ENCODE measurements around the gene KCTD18. TPM values are rescaled to one million over a fixed set of nuclear protein-coding genes. Genes with fewer than 3 reads are reported as not detected.

The KCTD18 gene
- polyA plus RNA-seq, 1 donor (not counting 4 experiments of a cell fraction or from before 2014, with no cell fraction given): 10.9 TPM

- DNase-seq (ENCODE audit: low read depth, low spot score) (no peak), FAIRE-seq (no peak)
- no peak overlapping the region for H3K27ac ChIP-seq (ENCODE audit: control insufficient read depth, insufficient read depth, low read length)
- no peak overlapping the region for H2AFZ ChIP-seq (ENCODE audit: control insufficient read depth, low read length)
- H3K9me3 ChIP-seq (ENCODE audit: control insufficient read depth, low read depth, low read length): no peaks in the 10 kb centered on the region
- dilution Hi-C loops (cut with MboI; ENCODE audit: extremely low pct_ligation_motif_present, low sequenced_read_pairs): no loop called here
- no peak overlapping the region for H3K9ac ChIP-seq (ENCODE audit: control insufficient read depth, extremely low read depth, insufficient read depth, low read length)
- H3K79me2 ChIP-seq (ENCODE audit: control insufficient read depth, insufficient read depth, low read length): no peaks in the 10 kb centered on the region
- H3K4me3 ChIP-seq (ENCODE audit: control insufficient read depth in 2 of 3, extremely low read depth in 1 of 3, insufficient read depth in 2 of 3, low read depth in 1 of 3, low read length in 3 of 3): no peak overlapping the region
- H3K4me1 ChIP-seq (ENCODE audit: control insufficient read depth, extremely low read depth, insufficient read depth, low read length): no peaks in the 10 kb centered on the region
- no peaks in the 10 kb centered on the region for H3K27me3 ChIP-seq (ENCODE audit: control insufficient read depth, extremely low read depth, insufficient read depth, low read length)
- H3K9me1 ChIP-seq (ENCODE audit: control insufficient read depth, extremely low read depth, insufficient read depth, low read length): no peaks in the 10 kb centered on the region
- no peak for TF ChIP-seq EZH2 (IDR thresholded peaks at IDR 0.05; ENCODE audit: low read length)
- TF ChIP-seq, protein P1, sequence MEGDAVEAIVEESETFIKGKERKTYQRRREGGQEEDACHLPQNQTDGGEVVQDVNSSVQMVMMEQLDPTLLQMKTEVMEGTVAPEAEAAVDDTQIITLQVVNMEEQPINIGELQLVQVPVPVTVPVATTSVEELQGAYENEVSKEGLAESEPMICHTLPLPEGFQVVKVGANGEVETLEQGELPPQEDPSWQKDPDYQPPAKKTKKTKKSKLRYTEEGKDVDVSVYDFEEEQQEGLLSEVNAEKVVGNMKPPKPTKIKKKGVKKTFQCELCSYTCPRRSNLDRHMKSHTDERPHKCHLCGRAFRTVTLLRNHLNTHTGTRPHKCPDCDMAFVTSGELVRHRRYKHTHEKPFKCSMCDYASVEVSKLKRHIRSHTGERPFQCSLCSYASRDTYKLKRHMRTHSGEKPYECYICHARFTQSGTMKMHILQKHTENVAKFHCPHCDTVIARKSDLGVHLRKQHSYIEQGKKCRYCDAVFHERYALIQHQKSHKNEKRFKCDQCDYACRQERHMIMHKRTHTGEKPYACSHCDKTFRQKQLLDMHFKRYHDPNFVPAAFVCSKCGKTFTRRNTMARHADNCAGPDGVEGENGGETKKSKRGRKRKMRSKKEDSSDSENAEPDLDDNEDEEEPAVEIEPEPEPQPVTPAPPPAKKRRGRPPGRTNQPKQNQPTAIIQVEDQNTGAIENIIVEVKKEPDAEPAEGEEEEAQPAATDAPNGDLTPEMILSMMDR (optimal IDR thresholded peaks at IDR 0.05 in 1 of 3, IDR thresholded peaks at IDR 0.05 in 1 of 3, conservative IDR thresholded peaks at IDR 0.05 in 1 of 3; ENCODE audit: extremely low read depth in 1 of 3, insufficient read depth in 2 of 3, low read length in 3 of 3): peak; percentile 47 to 68 (median 56)
- peaks cover 9 to 28% of the 10 kb centered on the region in 2 experiments for H3K36me3 ChIP-seq (ENCODE audit: control insufficient read depth in 2 of 2, extremely low read depth in 1 of 2, insufficient read depth in 2 of 2, low read length in 2 of 2)
- no peak overlapping the region for H3K4me2 ChIP-seq (ENCODE audit: control insufficient read depth, extremely low read depth, insufficient read depth, low read depth, low read length)
- H4K20me1 ChIP-seq (ENCODE audit: control insufficient read depth, extremely low read depth, insufficient read depth, low read length): no peaks in the 10 kb centered on the region
Observed at GRCh38 chr2:200471324-200471848, 38.5 kb downstream of the KCTD18 start.

DNA sequence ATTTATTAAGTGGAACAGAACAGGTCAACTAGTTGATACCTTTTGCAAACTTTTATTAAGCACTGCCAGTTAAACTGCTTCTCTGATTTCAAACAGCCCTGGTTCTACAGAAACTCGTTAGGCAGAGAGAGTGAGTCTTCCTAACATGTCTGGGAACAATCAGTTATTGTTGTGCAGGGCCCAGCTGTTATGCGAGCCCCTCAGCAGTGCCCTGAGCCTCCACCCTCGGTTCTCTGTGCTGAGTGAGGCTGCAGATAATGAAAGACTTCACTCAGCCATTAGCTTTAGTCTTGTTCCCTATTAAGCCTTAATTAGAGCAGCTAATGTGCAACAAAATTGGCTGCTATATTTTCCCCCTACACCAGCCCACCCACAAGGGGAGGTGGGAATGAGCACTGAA, 39.6 kb downstream of the KCTD18 start:
- Histone ChIP-seq H3K27ac (ENCODE audit: control insufficient read depth, insufficient read depth, low read length) (no peak overlapping the region), H4K20me1 (ENCODE audit: control insufficient read depth, extremely low read depth, insufficient read depth, low read length) (no peaks in the 10 kb centered on the region), H3K9me1 (ENCODE audit: control insufficient read depth, extremely low read depth, insufficient read depth, low read length) (no peaks in the 10 kb centered on the region), H3K9ac (ENCODE audit: control insufficient read depth, extremely low read depth, insufficient read depth, low read length) (no peak overlapping the region), H3K27me3 (ENCODE audit: control insufficient read depth, extremely low read depth, insufficient read depth, low read length) (no peaks in the 10 kb centered on the region), H3K4me1 (ENCODE audit: control insufficient read depth, extremely low read depth, insufficient read depth, low read length) (no peaks in the 10 kb centered on the region), H3K36me3 (ENCODE audit: control insufficient read depth in 2 of 2, extremely low read depth in 1 of 2, insufficient read depth in 2 of 2, low read length in 2 of 2) (peaks cover 7 to 23% of the 10 kb centered on the region in 2 experiments), H3K4me2 (ENCODE audit: control insufficient read depth, extremely low read depth, insufficient read depth, low read depth, low read length) (no peak overlapping the region), H2AFZ (ENCODE audit: control insufficient read depth, low read length) (no peak overlapping the region), H3K79me2 (ENCODE audit: control insufficient read depth, insufficient read depth, low read length) (no peaks in the 10 kb centered on the region), H3K9me3 (ENCODE audit: control insufficient read depth, low read depth, low read length) (no peaks in the 10 kb centered on the region), H3K4me3 (ENCODE audit: control insufficient read depth in 2 of 3, extremely low read depth in 1 of 3, insufficient read depth in 2 of 3, low read depth in 1 of 3, low read length in 3 of 3) (no peak overlapping the region)
- no peak for DNase-seq (ENCODE audit: low read depth, low spot score)
- dilution Hi-C loops (cut with MboI; ENCODE audit: extremely low pct_ligation_motif_present, low sequenced_read_pairs): no loop called here
- TF ChIP-seq EZH2 (IDR thresholded peaks at IDR 0.05; ENCODE audit: low read length): no peak
- TF ChIP-seq, protein P1 (optimal IDR thresholded peaks at IDR 0.05 in 1 of 3, IDR thresholded peaks at IDR 0.05 in 1 of 3, conservative IDR thresholded peaks at IDR 0.05 in 1 of 3; ENCODE audit: extremely low read depth in 1 of 3, insufficient read depth in 2 of 3, low read length in 3 of 3): no peak
- no peak for FAIRE-seq

Measured in keratinocyte (primary cell).